Tongue (tissue), 2 donors: ENCODE data around the gene EPHB1. TPM values are rescaled to one million over a fixed set of nuclear protein-coding genes. Genes with fewer than 3 reads are reported as not detected.
A peak's percentile ranks its signal among the peaks of the same experiment; 100 is the strongest.

Experiments used
- DNase-seq: peaks from one replicate; pipeline ENCODE4 v3.0.0-alpha.2; 2015
- total RNA-seq: library from RNA; depleted of rRNA; stranded (reverse); fragments of >200 nt; gene quantifications from one replicate; pipeline ENCODE4 v1.2.3, GENCODE V29; 2014

EPHB1 gene
- total RNA-seq, 1 donor from 2014 or later = 13.3 TPM

GRCh38 chr3:135050536-135050935, 255.5 kb downstream of the EPHB1 start:
- DNase-seq = no peak

DNA sequence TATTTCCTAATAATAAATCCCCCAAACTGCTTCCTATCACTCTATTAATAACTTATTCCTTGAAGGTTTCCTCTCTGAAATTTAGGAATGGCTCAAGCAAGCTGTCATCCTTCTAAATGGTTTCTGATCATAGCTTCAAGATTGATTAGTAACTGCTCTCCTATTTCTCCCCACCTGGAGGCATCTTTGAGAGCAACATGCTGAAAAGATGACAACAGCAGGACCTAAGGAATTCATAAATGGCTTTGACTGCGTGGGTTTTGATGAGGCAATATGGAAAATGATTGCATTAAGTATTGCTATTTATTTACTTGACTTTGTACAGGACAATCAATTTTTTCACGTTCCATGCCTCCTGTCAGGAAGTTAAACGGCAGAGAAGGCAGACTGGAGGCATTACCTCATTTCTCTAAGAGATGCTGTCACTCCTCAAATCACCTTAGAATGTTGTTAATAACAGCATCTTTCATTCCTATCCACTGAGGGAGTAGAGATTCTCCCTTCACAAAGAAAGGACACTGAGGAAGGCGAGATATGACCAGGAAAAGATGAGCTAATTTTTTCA, 256.4 kb downstream of the EPHB1 start:
- no peak for DNase-seq

DNA sequence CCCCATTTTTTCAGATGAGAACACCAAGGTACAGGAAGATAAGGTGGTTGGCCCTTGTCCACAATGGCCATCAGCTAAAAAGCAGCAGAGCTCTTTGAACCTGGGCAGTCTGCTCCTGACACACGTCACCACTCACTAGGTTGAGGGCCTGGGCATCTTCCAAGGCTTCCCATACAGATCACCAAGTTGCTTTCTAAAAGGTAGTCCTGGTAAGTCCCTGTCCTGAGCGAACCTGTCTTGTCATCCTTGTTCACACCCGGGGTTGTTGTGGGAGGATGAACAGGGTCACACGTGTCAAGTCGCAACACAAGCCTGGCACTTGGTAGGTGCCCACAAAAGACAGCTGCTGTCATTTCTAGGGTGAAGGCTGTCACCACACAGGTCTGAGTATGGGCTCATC, 260.4 kb downstream of the EPHB1 start:
- DNase-seq = no peak

GRCh38 chr3:135056084-135056730, 261.1 kb downstream of the EPHB1 start:
- peak; percentile 24 for DNase-seq

- DNase-seq = no peak
Measured at GRCh38 chr3:135056733-135057310, 261.8 kb downstream of the EPHB1 start.

- DNase-seq = no peak
Measured at GRCh38 chr3:135057996-135058395, 262.9 kb downstream of the EPHB1 start.

DNA sequence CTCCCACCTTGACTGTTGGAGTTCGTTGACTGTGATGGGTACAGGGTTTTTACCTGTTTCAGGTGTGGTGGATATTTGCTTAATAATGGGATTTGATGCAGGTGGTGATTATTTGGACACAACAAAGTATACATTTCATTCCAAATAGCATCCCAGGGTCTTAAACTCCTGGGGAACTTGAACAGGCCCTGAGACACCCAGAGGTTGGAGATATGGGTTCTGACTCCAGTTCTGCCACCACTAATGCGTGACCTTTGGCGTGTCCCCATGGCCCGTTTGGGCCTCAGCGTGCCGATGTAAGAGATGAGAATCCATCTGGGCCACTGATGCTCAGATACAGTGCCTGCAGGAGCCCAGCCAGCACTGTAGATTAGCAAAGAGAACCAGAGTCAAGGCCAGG, 264.5 kb downstream of the EPHB1 start:
- no peak for DNase-seq

DNA sequence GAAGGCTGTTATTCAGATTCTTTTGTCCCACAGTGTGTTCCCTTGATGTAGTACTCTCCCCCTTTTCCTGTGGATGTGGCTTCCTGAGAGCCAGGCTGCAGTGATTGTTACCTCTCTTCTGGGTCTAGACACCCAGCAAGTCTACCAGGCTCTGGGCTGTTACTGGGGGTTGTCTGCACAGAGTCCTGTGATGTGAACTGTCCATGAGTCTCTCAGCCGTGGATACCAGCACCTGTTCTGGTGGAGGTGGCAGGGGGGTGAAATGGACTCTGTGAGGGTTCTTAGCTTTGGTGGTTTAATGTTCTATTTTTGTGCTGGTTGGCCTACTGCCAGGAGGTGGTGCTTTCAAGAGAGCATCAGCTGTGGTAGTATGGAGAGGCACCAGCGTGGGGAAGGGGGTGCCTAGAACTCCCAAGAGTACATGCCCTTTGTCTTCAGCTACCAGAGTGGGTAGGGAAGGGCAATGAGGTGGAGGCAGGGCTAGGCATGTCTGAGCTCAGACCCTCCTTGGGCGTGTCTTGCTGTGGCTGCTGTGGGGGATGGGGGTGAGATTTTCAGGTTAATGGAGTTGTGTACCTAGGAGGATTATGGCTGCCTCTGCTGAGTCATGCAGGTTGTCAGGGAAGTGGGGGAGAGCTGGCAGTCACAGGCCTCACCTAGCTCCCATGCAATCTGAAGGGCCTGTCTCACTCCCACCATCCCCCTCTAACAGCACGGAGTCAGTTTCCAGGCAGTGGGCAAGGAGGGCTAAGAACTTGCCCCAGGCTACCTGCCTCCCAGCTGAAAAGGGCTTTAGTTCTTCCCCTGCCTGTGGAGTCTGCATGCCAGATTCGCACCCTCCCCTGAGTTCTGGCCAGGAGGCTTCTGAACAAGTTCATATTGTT, 272.0 kb downstream of the EPHB1 start:
- peak; percentile 58 for DNase-seq

DNA sequence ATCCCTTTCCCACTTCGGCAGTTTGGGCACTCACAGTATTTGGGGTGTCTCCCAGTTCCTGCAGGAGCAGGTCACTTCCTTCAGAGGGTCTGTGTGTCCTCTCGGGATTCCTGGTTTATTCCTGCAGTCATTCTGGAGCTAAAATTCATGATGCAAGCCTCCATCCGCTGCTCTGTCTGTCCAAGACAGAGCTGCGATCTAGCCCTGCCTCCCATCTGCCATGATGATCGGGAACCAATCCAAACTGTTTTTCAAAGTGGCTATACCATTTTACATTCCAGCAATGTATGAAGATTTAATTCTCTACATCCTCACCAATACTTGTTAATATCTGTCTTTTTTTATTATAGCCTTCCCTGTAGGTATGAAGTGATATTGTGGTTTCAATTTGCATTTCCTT, 273.0 kb downstream of the EPHB1 start:
- DNase-seq = no peak

DNA sequence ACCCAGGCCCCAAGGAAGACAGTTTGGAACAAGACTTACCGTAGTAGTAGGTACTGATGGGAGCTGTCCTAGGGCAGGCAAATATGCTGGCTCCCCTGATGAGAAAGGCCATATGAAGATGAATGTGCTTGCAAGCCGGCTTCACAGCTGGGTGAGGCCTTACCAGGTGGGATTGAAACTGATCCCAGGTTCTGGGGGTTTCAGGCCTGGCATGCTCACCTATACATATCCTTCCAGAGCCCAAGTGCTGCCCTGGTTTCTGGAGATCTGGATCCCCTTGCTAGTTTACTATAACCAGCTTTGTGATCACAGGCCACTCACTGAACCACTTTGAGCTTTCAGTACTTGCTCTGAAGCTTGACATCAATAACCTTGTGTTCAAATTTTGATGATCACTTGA, 274.3 kb downstream of the EPHB1 start:
- no peak for DNase-seq

GRCh38 chr3:135071483-135071882, 276.4 kb downstream of the EPHB1 start:
- no peak for DNase-seq

DNA sequence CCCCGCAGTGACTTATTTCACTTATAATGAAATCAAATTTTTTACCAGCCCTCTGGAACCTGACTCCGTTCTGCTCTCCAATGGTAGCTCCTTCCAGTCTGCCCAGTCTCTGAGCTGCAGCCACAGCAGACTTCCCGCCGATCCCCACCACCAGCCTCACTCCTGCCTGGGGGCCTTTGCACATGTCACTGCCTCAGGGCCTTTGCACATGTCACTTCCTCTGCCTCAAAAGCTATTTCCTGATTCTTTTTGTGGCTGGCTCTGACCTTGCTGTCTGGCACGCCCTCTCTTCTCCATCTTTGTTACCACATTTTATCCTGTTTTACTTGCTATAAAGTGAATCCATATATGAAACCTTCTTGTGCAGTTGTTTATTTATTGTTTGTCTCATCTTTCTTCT, 277.4 kb downstream of the EPHB1 start:
- no peak for DNase-seq

GRCh38 chr3:135075157-135075556, 280.1 kb downstream of the EPHB1 start:
- no peak for DNase-seq

GRCh38 chr3:135076341-135076740, 281.3 kb downstream of the EPHB1 start:
- no peak for DNase-seq

GRCh38 chr3:135077186-135077585, 282.1 kb downstream of the EPHB1 start:
- DNase-seq = no peak

DNA sequence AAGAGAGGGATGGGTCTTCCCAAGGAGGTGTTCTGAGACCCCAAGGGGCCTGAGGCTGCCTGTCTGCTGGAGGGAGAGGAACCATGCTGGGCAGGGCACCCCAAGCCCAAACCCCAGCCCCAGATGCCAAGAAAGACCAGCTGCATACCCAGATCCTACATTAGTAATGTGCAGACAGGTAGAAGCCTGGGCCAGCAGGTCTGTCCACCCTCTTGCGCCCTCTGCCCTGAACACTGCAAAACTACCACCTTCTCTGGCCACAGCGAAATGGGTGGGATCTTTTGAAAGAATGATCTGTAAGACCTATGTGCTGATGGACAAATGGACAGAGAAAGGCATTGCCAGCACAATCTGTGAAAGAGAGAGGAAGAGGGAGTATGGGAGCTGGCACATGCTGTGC, 283.2 kb downstream of the EPHB1 start:
- no peak for DNase-seq

GRCh38 chr3:135079095-135079494, 284.0 kb downstream of the EPHB1 start:
- DNase-seq = no peak

DNA sequence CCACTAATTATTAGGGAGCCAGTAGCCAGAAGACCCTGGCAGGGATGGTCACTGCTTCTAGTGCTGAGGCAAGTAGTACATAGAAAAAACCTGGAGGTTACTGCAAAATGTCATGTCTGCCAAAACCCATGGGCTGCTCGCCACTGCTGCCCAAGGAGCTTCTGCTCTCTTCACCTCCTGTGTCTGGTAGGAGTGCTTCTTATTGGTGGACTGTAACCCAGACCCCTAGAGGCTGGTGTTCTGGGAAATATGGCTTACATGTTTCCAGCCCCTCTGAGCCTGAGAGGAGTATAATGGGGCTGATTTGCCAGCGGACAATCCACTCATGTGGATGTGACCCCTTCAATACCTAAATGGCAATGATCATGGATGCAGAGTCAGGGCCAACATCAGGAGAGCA, 286.4 kb downstream of the EPHB1 start:
- no peak for DNase-seq

DNA sequence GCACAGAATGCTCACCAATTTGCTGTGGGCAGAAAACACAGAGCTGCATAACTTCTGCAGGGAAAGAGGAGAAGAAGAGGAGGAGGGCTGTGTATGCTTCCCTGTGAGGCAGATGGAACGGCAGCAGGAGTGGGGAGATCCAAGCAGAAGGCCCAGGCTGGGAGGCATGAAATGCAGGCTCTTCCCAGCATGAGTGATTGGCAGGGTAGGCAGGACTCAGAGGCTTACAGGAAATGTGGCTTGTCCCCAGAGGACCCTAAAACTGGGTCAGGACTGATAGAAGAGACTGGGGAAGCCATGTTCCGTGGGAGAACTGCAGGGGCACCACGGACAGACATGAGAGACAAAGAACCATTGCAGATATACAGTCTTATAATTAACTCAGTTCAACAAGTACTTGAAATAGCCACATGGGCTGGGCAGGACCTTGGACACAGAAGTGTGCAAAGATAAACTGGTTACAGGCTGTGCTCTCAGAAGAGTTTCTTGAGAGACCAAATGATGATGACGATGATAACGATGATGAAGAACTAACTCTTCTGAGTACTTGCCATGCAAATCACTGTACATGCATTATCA, 286.9 kb downstream of the EPHB1 start:
- DNase-seq = no peak

DNA sequence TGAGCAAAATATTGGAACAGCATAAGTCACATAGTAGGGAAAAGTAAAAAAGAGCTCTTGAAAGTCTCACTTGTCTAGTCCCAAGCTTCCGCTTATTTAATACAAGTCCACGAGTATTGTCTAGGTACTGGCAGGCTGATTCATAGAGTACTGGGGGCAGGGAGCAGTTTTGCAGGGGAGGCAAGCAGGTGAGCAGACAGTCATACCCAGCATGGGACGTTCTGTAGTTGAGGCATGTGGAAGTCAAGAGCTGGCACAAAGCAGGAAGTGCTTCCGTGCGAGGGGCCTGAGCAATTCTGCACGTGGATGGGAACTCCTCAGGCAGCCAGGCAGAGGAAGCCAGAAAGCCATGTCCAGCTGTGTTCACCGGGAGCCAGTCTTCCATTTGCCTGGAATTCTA, 287.6 kb downstream of the EPHB1 start:
- no peak for DNase-seq

DNA sequence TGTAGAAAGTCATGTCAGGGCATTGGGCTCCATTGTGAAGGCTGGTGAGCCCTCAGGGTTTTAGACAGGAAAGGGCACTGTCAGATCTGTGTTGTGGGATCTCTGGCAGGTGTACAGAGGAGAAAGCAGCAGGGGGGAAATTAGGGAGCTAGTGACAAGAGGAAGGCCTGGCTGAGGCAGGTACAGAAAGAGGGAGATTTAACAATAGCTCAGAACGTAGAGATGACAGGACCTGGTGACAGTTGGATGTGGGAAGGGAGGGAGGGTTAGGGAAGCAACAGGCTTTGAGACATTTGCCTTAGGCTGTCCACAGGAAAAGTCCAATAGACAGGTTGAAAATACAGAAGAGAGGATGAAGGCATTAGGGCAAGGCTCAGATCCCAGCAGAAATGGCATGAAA, 288.1 kb downstream of the EPHB1 start:
- DNase-seq = no peak

- no peak for DNase-seq
Measured at GRCh38 chr3:135083756-135084155, 288.7 kb downstream of the EPHB1 start.

DNA sequence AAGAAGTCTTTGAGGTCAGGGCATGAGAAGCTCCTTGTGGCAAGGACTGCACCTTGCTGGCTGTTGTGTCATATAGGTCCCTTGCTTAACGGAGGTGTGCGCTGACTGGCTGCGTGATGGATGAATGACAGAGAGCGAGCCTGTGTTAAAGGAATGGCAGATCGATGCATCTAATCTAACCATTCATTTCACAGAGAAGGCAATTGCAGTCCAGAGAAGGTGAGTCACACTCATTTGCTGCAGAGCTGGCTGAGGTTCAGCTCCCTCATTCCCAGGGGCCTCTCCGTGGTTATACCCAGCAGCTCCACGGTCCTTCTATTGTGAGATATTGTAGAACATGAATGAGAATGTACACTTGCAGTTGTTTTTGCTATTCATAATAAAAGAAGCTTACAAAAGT, 289.3 kb downstream of the EPHB1 start:
- DNase-seq = no peak
